Esophagus squamous epithelium (tissue), 4 donors: Measurements from ENCODE around the gene GALNT2.

Experiments
- CTCF ChIP-seq, 6 experiments: fragments of 450-650 bp in 4 of 6; fragments of 200-600 bp in 2 of 6; sonication (generic) in 2 of 6; IDR thresholded peaks; one replicate each; pipeline ENCODE4 v1.5.1; 2016 to 2019; ENCODE audit warnings: antibody characterized with exemption in 6 of 6, mild to moderate bottlenecking in 4 of 6, moderate library complexity in 4 of 6
- POLR2A ChIP-seq, 4 donors: fragments of 450-650 bp; IDR thresholded peaks; one replicate each; pipeline ENCODE4 v1.6.1; 2017; ENCODE audit warnings: antibody characterized with exemption in 4 of 4, mild to moderate bottlenecking in 4 of 4, moderate library complexity in 3 of 4

- TF ChIP-seq CTCF (IDR thresholded peaks at IDR 0.05) (no peak), POLR2A (IDR thresholded peaks at IDR 0.05) (no peak)
Observed at GRCh38 chr1:230094746-230095145, 27.7 kb downstream of the GALNT2 start.
